ENCODE data around the gene CALHM3. TPM values are rescaled to one million over a fixed set of nuclear protein-coding genes. Genes with fewer than 3 reads are reported as not detected.
A peak's percentile ranks its signal among the peaks of the same experiment; 100 is the strongest.

CALHM3 gene
- polyA plus RNA-seq, 3 donors: 0.04 to 0.62 TPM; not detected in 1

- H3K36me3 Mint-ChIP-seq: no peaks in the 10 kb centered on the region
- Histone ChIP-seq H3K36me3 (replicated peaks in 1 of 2; ENCODE audit: control insufficient read depth in 1 of 2, insufficient read depth in 2 of 2, low read length in 2 of 2) (no peaks in the 10 kb centered on the region), H3K9me3 (replicated peaks in 1 of 2; ENCODE audit: control insufficient read depth in 1 of 2, insufficient read depth in 1 of 2, low read length in 2 of 2) (no peaks in the 10 kb centered on the region), H2AFZ (ENCODE audit: insufficient read depth, low read depth, low read length, poor library complexity, severe bottlenecking) (no peak overlapping the region), H3K79me2 (ENCODE audit: insufficient read depth, low read length) (peaks cover 10% of the 10 kb centered on the region), H3K4me2 (replicated peaks; ENCODE audit: extremely low read depth, low read length, poor library complexity, severe bottlenecking) (no peak overlapping the region), H4K20me1 (ENCODE audit: insufficient read depth, low read length) (no peaks in the 10 kb centered on the region), H3K9ac (ENCODE audit: insufficient read depth, low read length, poor library complexity, severe bottlenecking) (no peak overlapping the region), H3K4me3 (replicated peaks in 1 of 3; ENCODE audit: low read depth in 2 of 3, low read length in 3 of 3) (no peak overlapping the region), H3K27ac (ENCODE audit: low read depth in 1 of 2, low read length in 2 of 2) (no peak overlapping the region), H3K27me3 (ENCODE audit: control insufficient read depth in 2 of 2, insufficient read depth in 2 of 2, low read length in 2 of 2) (no peaks in the 10 kb centered on the region), H3K4me1 (ENCODE audit: control insufficient read depth in 1 of 2, insufficient read depth in 2 of 2, low read length in 2 of 2) (peaks cover 25 to 40% of the 10 kb centered on the region in 2 donors)
- H3K9me3 Mint-ChIP-seq: no peaks in the 10 kb centered on the region
- H3K4me1 Mint-ChIP-seq: peaks cover 33% of the 10 kb centered on the region
- H3K4me3 Mint-ChIP-seq: no peak overlapping the region
- no peak overlapping the region for H3K27ac Mint-ChIP-seq
- TF ChIP-seq, protein P1, sequence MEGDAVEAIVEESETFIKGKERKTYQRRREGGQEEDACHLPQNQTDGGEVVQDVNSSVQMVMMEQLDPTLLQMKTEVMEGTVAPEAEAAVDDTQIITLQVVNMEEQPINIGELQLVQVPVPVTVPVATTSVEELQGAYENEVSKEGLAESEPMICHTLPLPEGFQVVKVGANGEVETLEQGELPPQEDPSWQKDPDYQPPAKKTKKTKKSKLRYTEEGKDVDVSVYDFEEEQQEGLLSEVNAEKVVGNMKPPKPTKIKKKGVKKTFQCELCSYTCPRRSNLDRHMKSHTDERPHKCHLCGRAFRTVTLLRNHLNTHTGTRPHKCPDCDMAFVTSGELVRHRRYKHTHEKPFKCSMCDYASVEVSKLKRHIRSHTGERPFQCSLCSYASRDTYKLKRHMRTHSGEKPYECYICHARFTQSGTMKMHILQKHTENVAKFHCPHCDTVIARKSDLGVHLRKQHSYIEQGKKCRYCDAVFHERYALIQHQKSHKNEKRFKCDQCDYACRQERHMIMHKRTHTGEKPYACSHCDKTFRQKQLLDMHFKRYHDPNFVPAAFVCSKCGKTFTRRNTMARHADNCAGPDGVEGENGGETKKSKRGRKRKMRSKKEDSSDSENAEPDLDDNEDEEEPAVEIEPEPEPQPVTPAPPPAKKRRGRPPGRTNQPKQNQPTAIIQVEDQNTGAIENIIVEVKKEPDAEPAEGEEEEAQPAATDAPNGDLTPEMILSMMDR (IDR thresholded peaks at IDR 0.05): no peak
- 96% methylated on average over 9 of the region's 9 CpGs for WGBS (ENCODE audit: insufficient coverage)
- H3K27me3 Mint-ChIP-seq (ENCODE audit: low read depth in 3 of 3): peaks cover 0 to 6% (median 4%) of the 10 kb centered on the region in 3 donors
- intact Hi-C loops (cut with micrococcal nuclease): no loop called here
- no peak for DNase-seq
Measured at GRCh38 chr10:103456074-103456660, 22.9 kb downstream of the CALHM3 start.

DNA sequence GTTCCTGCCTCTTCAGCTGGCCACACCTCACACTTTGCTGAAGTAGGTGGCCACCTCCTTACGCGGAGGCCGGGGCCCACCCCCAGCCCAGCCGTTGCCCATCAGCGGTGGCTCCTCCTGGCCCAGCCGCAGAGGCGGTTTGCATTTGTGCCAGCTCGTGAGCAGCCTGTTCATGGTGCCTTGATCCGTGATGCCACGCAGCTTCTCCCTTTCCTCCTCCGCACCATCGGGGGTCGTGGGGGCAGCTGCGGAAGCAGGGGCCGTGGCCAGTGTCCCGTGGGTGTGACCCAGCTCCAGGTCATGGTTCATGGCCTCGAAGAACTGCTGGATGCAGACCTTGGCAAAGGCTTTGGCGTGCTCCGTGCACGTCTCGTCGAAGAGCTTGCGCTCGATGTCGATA lies 23.8 kb downstream of the CALHM3 start:
- intact Hi-C loops (cut with micrococcal nuclease): no loop called here
- H2AFZ ChIP-seq (ENCODE audit: insufficient read depth, low read depth, low read length, poor library complexity, severe bottlenecking): no peak overlapping the region
- no peak overlapping the region for H3K4me3 ChIP-seq (replicated peaks in 1 of 3; ENCODE audit: low read depth in 2 of 3, low read length in 3 of 3)
- H3K27ac ChIP-seq (ENCODE audit: low read depth in 1 of 2, low read length in 2 of 2): no peak overlapping the region
- no peaks in the 10 kb centered on the region for H3K9me3 ChIP-seq (replicated peaks in 1 of 2; ENCODE audit: control insufficient read depth in 1 of 2, insufficient read depth in 1 of 2, low read length in 2 of 2)
- DNase-seq: no peak
- no peak overlapping the region for H3K4me3 Mint-ChIP-seq
- no peaks in the 10 kb centered on the region for H3K9me3 Mint-ChIP-seq
- peaks cover 1 to 6% of the 10 kb centered on the region in 2 donors for H3K36me3 ChIP-seq (replicated peaks in 1 of 2; ENCODE audit: control insufficient read depth in 1 of 2, insufficient read depth in 2 of 2, low read length in 2 of 2)
- peaks cover 42% of the 10 kb centered on the region for H3K4me1 Mint-ChIP-seq
- peaks cover 20% of the 10 kb centered on the region for H3K79me2 ChIP-seq (ENCODE audit: insufficient read depth, low read length)
- TF ChIP-seq, protein P1 (IDR thresholded peaks at IDR 0.05): no peak
- no peaks in the 10 kb centered on the region for H3K27me3 ChIP-seq (ENCODE audit: control insufficient read depth in 2 of 2, insufficient read depth in 2 of 2, low read length in 2 of 2)
- H3K27me3 Mint-ChIP-seq (ENCODE audit: low read depth in 3 of 3): peaks cover 0 to 7% (median 7%) of the 10 kb centered on the region in 3 donors
- H4K20me1 ChIP-seq (ENCODE audit: insufficient read depth, low read length): peaks cover 6% of the 10 kb centered on the region
- no peak overlapping the region for H3K9ac ChIP-seq (ENCODE audit: insufficient read depth, low read length, poor library complexity, severe bottlenecking)
- 94% methylated on average over 25 of the region's 25 CpGs for WGBS (ENCODE audit: insufficient coverage)
- no peak overlapping the region for H3K4me2 ChIP-seq (replicated peaks; ENCODE audit: extremely low read depth, low read length, poor library complexity, severe bottlenecking)
- peaks cover 5 to 8% of the 10 kb centered on the region in 2 donors for H3K36me3 Mint-ChIP-seq
- peaks cover 34 to 49% of the 10 kb centered on the region in 2 donors for H3K4me1 ChIP-seq (ENCODE audit: control insufficient read depth in 1 of 2, insufficient read depth in 2 of 2, low read length in 2 of 2)
- peak overlapping the region in 3 of 7 donors; percentile 41 to 75 (median 66) for H3K27ac Mint-ChIP-seq

Data from CD14-positive monocyte (primary cell).